ENCODE measurements around the gene ROBO1.

ROBO1 gene

DNA sequence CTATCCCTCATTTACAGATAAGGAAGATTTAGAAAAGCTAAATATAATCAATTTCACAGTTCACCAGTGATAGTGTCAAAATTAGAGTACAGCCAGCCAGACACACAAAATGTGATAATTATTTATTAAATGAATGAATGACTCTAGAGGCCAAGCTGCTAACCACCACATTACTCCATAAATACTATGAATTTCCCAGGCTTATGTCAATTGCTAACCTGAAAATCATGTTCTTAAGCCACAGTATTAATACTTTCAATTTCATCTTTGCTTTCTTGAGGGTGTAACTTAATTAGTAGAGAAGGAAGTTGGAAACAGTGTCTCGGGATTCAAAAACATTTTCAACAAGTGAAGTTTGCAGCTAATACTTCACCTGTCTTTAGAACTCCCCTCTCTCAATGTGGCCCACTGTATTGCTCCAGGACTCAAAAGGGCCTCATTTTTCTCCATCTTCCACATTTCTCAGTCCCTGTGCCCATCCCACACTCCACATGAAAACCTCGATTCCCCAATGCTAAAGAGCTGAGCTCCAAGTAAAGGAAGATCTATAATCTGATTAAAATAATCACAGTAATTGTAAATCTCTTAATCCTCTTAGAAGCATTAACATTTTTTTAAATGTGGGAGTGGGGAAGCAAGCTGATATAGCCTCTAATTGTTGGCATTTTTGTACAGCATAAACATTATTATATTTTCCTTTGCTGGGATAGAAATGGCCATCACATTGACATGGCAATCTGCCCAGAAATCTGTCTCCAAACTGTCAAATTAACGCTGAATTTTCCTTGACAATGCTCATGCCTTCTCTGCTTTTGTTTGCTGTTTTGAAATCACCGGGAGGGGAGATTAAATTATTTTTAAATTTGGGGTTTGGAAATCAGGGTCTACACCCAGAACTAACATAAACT is 765.1 kb downstream of the ROBO1 start:
- no peak for DNase-seq

DNA sequence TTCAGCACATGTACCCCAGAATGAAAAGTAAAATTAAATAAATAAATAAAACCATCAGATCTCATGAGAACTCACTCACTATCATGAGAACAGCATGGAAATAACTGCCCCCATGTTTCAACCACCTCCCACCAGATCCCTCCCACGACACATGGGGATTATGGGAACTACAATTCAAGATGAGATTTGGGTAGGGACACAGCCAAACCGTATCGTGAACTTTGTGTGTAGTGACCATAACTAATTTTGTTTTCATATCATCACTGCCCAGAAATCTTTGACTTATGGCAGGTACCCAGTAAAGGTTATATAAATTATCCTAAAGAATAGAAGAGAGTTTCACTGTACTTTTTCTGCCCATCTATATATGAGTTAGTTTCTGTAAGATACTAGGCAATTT is 766.5 kb downstream of the ROBO1 start:
- no peak for DNase-seq

DNA sequence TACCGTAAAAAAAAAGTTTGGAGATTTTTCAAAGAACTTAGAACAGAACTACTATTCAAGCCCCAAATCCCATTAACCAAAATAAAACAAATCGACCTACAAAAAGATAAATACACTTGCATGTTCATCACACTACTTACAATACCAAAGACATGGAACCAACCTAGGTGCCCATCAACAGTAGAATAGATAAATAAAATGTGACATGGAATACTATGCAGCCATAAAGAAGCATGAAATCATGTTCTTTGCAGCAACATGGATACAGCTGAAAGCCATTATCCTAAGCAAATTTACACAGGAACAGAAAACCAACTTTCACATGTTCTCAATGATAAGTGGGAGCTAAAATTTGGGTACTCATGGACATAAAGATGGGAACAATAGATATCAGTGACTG is 768.7 kb downstream of the ROBO1 start:
- no peak for DNase-seq

DNA sequence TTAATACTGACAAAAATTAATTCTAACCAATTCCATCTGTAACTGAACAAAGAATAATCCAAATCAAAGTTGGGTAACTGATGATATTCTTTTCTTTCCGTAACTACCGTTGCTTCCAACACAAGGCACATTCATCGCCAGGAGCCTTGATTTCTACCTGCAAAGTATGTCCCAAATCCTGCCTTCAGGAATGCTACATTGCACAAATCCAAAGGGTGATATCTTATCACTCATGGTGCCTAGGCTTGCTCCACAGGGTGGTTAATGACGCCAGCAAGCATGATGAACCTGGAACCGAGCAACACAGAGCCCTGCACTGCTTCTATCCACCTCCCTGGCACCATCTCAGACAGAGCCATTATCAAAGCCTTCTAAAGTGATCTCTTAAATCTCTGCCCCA is 772.7 kb downstream of the ROBO1 start:
- DNase-seq, result no peak

DNA sequence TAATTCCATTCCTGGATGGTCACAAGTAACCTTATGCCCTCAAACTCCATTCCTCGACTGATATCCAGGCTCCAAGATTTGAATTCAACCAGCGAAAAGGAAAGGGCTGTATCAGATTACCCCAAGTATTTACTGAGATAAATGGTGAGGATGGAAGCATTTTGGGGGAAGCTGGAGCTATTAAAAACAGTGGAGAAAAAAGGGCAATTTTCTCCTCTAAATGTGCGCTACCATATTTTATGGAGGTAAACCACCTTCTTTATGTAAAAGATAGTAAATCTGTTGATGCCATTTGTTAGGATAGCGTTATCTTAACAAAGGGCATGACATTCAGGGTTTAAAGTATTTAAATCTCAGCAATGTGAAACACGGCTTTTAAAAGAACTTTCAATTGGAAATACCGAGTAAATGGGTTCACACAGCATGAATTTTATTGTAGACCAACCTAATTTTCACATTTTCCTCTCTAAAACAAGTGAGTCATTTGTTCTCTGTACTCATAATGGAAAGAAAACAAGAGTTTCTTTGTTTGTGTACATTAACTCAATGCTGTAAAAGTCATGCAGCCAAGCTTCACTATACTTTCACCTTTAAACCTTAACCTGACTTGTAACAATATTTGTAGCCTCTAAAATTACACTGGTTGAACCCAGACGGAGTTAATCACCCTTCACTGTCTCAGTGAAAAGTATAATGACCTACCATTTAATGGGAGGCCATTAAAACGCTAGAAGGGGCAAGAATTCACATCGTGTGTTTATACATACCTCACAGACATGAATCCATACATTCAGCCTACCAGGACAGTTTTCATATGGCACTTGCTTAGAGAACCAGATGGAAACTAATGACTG is 773.4 kb downstream of the ROBO1 start:
- DNase-seq, result no peak

DNA sequence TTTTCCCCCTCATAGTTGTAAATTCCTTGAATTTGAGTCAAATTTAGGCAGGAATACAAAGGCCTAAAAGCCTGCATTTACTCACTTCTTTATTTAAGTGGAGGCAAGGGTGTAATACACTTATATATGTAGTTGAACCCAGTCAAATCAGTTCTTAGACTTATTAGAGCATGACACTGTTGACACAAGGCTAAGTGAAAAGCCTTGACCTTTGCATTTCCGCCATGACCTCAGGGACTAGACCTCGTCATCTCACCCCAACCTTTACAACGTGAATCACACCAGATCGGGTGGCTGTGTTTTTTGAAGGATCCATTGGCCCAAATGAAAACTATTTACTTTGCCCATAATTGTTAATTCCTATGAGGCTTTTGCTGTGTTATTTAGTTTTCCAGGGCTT is 774.4 kb downstream of the ROBO1 start:
- no peak for DNase-seq

DNA sequence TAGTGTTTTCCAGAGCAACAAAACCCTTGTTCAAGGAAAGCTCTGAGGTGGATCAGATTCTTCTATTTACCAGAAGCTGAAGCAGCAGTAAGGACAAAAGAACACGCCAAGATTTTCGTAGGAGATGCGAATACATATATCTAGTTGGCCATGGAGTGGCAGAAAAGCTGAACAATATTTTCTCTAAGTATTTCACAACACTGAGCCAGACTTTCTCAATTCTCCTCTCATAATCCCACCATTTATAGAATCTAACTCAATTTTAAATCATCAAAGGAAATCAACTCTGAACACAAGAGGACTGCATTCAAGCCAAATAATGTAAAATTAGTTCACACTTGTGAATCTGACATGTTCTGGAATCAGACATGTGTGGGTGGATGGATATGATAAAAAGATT is 775.0 kb downstream of the ROBO1 start:
- DNase-seq, result no peak

DNA sequence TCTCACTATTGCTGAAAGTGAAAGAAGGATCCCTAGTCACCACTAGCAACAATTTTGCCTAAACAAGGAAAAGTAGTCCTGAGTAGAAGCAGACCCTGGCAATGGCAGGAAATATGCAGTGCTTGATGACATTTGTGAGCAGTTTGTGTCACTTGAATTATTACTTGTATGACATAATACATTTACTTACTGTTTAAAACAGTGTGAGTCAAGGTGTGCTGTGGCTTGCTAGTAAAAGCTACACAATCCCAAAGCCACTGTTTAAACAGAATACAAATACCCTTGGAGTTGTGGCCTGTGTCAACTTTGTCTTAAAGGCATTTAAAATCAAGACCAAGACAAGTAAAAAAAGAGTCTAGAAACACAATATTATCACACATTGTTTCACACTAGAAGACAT is 775.4 kb downstream of the ROBO1 start:
- DNase-seq, result no peak

DNA sequence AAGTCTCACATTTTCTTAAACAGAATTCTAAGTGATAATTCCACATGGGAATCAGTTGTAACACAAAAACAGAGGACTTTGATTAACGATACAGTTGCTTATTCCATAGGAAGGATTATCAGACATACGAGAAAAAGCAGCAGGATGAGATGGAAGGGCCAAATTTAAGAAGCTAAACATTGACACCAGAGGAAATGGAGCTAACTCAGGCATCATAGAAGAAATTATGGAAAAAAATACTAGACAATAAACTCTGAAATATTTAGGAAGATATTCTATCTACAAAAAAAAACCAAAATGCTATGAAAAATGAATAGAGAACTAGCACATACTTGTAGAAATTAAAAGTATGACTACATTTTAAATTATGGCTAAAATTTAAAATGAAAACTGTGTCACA is 776.1 kb downstream of the ROBO1 start:
- no peak for DNase-seq

DNA sequence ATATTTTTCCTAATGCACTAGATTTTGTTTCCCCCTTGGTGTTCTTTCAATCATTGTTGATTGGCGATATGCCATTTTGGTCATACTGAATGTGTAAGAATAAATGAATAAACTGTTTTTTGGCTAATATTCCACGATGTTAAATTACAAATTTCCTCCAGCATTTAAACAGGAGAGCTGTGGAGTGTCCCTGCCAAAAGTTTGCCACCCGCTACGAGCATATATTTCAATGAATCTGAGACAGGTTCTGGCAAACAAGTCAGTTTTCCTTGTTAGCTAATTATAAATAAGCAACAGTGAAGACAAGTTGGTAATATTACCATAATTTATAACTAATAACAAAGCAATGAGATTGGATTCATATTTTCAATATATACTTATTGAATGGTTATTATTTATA is 777.6 kb downstream of the ROBO1 start:
- DNase-seq, result no peak

DNA sequence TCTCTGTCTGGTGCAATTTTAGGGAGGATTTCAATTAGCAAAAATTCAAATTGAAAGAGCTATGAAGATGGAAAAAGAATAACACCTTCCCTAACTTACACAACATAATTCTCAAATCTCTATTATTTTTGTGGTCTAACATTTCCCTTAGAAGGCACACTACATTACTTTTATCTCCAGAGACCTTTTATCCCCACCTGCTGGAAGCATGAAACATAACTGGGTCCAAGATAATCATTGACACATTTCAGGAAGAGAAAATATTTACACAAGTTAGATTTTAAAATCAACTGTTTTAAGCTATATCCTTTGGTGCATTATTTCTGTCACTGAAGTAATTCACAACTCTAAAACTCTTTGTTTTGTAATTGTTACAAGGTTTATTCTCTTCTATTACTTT is 779.5 kb downstream of the ROBO1 start:
- DNase-seq, result no peak

DNA sequence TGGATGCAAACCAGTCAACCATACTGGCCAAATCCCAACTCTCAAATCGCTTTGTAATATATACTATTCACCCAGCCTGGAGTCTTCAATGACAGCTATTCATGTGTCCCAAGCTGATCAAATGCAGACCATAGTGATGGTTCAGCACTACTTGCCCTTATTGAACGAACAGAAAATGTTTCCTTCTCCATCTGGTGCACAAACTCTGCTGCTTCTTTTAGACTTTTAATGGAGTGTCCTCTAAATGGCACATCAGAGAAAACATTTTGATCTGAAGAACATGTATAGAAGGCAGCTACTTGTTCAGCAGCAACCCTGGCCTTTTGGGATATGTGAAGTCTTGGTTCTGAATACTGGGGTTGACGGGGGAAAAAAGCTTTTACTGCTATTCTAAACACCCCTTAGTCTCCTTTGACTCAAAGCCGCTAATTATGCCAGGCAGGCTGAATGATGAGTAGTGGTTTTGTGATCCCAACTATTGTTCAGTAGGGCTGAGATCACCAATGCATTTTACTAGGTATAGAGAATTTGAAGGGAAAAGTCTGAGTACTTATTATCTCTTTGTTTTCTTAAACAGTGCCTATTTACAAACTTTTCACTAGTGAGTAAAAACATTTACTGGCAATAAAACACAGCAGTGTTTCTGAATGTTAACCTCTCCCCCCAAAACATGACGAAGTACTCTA is 781.2 kb downstream of the ROBO1 start:
- no peak for DNase-seq

DNA sequence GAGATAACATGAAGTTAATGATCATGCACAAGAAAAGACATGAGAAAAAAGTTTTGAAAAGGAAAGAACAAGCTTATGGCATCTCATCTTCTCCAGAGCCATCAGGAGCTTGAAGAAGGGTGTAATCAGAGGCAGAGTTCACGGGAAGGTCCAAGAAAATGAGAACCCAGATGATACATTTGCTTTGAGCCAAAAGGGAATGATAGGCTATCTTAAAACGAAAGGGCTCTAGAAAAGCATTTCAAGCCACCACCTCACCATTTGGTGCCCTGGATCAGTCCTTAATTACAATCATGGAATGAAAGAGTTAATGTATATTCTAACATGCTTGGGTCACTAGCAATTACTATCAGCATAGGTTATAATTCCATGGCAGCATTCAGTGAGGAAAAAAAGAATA is 781.8 kb downstream of the ROBO1 start:
- no peak for DNase-seq

DNA sequence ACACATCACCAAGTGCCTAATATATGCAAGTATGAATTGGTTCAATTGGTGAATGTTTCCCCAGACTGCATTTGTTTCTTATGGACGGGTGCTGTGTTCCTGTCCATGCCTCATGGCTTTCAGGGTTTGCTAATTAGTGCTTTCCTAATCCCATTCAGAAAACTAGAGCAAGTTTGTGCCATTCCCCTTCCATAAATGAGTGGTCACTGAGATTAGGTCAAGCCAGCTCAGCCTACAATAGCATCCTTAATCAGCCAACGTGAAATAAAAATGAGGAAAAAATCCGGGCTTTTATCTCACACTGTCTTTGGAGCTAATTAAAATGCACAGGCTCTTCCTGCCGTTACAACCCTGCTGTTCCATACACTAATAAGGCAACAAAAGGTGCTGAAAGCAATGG is 788.8 kb downstream of the ROBO1 start:
- no peak for DNase-seq

DNA sequence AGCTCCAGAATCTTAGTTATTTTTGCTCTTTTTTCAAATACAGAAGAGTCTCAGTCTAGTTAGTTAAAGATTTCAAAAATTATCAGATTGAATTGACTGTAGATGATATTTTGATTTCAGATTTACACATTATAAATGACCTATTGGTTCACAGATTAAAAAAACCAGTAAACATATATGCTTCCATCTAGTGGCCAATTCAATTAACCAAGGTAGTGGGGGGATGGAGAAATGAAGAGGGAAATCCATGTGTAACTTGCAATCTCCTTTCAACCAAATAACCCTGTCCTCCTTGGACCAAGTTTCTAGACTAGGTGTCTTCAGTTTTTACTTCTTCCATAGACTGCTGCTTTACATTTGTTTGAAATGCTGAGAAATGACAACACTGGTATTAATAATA is 789.8 kb downstream of the ROBO1 start:
- no peak for DNase-seq

DNA sequence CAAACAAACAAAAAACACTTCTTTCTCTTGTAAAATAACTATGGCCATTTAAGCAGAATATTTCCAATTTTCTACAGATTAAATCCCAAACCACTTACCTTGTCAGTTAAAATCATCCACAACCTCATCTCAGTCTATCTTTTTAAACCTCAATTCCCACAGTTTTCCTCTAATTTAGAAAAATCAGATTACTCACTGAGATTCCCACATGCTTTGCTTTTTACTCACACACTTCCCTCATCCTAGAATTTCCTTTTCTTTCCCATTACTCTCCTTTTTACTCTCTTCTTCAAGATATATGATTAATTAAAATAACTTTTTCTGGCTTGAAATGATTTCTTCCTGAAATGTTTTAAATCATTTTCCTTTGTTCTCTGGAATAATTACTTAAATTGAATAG is 790.7 kb downstream of the ROBO1 start:
- no peak for DNase-seq

DNA sequence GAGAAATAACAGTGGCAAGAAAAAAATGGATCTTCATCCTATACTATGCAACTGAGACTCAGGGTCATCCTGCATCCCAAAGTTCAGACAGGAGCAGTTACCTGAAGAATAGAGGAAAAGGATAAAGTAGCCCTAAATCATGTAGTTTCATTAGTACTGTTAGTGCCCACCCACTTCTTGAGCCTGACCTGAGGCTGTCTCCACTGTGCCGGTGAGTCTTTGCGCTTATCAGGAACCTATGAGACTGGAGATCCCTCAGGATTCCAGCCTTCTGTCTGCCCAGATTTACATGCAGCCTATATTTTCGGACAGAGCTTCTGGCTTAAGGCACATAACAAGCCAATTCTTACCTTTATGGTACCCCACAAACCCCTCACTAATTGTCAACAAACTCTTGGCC is 791.6 kb downstream of the ROBO1 start:
- no peak for DNase-seq

DNA sequence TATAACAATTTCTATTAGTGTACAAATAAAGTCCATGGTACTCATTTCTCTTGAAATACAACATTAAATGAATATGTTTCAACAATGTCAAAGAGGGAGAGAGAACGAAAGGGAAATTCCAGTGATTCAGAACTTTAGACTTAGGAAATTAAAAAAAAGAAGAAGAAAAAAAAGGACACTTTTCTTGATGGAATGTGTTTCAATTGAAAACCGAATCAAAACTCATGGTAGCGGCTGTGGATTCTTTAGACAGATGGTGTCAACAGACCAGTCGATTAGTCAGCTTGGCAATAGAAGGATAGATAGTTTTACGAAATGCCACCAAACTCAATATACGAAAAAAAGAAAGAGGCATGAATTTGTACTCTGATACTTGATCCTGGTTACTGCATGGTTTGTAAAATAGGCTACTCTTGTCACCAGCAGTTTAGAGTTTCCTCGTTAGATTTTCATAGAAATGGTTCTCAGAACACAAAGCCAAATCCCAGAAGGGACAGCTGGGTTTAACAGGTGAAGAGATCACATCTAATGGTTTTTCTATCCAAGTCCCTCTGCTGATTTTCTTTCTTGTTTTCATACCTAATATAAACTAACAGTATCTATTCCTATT is 793.5 kb downstream of the ROBO1 start:
- no peak for DNase-seq

DNA sequence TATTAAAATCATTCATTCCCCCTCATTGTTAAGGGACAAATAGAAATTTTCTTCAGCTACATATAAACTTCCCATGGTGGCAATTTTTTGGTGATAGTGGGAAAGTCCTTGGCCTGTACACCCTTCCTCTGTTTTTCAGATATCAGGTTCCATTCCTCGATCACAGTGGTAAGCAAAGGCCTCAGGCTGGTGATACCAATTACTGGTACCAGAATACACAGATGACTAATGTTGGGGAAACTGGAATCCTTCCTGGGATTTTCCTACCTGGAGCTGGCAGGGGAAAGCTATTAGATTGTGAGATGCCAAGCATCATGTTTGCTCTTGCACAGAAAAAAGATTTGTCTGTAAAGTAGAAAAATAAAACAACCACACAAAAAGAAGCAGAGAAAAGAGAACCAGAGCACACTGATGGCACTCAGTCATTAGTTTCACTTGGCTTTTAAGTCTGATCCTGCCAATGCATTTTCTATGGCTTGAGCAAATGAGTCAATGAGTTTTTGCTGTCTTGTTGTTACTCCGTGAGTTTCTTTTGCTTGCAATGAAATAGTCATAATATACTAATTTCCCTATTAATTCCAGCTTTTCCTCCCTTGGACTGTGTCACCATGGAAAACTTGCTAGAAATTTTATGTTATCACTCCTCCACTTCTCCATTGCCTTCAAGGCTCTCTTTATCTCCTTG is 795.0 kb downstream of the ROBO1 start:
- no peak for DNase-seq

DNA sequence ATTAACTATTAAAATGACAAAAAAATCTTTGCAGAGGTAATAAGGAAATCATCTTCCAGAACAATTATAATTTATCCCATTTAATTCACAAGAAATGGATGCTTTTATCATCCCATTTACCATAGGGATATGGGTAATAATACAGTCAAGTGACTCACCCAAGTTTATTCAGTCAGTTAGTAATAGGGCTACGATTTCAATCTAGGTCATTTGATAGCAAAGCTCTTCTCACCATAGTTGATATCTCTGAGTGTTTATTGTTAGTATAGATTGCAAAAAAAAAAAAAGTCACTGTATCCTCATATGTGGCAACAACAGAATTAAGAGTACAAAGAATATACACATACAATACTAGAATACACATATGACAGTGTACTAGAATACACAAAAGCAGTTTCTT is 797.1 kb downstream of the ROBO1 start:
- no peak for DNase-seq

DNA sequence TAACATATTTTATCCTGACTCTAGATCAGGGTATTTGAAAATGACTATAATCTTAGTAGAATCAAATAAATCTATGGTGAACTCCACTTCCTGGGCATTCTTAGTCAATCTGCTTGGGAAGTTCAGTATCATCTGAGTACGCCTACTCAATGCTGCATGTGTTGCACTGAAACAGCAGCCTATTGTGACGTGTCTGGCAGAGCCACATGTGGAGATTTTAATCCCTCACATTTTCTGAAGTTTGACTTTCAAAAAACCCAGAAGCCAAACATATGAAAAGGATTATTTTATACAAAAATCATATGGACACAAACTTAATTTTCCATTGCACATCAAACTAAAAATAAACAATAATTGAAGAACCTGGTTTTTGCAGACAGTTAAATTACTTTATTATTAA is 798.3 kb downstream of the ROBO1 start:
- no peak for DNase-seq

DNA sequence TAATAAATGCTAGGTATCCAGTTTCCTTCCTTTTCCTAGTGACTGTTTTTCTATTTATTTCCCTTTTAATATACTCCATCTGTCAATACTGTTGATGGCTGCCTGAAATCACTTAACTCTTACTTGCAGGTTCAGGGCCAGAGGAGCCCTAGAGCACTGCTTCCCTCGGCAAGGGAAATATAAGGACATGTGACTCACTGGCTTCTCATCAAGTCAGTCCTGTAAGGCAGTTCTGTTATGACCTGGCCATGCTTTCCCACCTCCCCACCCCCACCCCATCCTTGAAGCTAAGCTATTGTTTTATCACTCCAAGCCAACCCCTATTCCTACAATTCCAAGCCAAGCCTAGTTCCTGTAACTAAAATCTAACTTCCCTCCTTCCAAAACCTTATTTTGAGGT is 800.7 kb downstream of the ROBO1 start:
- no peak for DNase-seq

Data from T-helper 1 cell (primary cell).